Activated CD8-positive, alpha-beta memory T cell treated with anti-CD3 and anti-CD28 coated beads, Interleukin-2, amount 50 U/mL, for 1 hour (primary cell): Measurements from ENCODE around the gene POTEF.
"Not testable (repeated sequence)": the region's sequence is repeated elsewhere in the genome, so short reads cannot be mapped to it uniquely, and the experiment has no call there.

ENCODE experiments used
- DNase-seq: peaks from one replicate; pipeline ENCODE4 v3.0.0-alpha.2; 2020; ENCODE audit errors: extremely low read depth

POTEF gene

DNA sequence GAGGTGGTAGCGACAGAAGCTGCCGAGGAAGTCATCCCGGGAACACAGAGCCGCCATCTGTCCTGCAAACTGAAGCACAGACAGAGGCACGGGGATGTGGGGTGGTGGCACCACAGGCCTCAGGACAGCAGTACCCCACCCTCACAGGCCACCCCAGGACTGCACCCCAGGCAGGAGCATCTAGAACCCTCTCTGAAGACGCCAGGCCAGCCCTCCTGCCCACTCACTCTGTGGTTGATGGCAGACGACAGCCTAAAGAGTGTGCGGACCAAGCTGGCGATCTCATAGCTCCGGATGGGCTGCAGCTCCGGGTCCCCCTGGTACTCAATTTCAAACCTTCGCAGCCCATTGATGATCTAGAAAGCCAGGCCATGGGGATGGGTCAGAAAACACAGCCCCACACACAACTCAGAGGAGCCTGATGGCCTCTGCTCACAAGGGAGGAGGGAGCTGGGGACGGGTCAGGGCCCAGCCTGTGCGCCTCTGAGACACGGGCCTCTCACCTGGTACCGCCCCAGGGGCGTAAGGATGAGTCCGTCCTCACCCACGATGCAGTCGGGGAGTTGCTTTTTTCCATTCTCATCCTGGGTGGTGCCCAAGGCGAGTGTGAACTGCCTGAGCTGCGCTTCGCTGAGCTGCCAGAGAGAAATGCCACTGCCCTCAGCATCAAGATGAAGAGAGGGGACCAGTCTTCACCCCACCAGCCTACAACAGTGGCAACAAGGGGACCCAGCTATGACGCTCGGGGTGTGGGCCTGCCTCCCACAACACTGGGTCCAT lies 24.0 kb upstream of the POTEF start:
- DNase-seq = no peak

DNA sequence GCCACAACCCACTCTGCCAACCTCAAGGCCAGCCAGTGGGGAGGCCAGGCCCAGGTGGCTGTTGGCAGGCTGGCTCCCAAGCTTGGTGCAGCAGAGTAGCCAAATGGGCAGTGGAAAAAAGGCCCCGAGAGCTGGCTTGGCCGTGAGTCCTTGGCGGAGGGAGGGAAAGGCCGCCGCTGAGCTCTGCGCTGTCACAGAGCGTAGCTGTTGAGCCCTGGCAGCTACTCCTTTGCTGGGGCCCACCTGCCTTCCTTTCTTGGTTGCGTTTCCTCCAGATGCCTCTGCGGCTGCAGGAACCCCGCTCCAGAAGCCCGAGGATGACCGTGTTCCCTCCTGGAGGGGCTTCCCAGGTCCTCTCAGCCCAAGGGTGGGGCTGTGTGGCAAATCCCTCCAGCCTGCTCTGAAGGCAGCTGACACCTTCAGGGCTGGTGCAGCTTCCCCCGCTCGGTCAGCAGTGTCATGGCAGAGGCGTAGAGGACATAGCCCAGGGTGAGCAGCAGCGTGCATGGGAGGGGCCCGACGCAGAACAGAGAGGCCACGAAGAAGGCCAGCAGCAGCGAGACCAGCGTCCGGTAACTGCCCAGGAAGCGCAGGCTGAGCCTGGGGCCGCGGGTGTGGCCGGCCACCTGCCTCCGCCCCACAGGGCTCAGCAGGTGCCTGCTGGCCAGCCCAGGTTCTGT lies 23.3 kb upstream of the POTEF start:
- not testable (repeated sequence) for DNase-seq

DNA sequence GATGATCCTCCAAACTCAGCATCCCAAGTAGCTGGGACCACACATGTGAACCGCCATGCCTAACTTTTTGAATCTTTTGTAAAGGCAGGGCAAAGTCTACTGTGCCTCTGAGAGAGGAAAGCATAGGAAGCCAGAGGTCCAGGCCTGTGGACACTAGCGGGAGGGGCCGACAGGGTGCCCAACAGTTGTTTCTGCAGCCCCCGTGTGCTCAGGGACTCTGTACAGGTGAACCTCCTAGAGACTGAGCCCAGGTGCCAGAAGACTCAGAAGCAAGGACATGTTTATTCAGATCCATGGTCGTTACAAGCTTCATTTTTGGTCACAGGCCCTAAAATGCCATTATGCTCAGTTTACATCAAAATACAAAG lies 22.1 kb upstream of the POTEF start:
- not testable (repeated sequence) for DNase-seq

DNA sequence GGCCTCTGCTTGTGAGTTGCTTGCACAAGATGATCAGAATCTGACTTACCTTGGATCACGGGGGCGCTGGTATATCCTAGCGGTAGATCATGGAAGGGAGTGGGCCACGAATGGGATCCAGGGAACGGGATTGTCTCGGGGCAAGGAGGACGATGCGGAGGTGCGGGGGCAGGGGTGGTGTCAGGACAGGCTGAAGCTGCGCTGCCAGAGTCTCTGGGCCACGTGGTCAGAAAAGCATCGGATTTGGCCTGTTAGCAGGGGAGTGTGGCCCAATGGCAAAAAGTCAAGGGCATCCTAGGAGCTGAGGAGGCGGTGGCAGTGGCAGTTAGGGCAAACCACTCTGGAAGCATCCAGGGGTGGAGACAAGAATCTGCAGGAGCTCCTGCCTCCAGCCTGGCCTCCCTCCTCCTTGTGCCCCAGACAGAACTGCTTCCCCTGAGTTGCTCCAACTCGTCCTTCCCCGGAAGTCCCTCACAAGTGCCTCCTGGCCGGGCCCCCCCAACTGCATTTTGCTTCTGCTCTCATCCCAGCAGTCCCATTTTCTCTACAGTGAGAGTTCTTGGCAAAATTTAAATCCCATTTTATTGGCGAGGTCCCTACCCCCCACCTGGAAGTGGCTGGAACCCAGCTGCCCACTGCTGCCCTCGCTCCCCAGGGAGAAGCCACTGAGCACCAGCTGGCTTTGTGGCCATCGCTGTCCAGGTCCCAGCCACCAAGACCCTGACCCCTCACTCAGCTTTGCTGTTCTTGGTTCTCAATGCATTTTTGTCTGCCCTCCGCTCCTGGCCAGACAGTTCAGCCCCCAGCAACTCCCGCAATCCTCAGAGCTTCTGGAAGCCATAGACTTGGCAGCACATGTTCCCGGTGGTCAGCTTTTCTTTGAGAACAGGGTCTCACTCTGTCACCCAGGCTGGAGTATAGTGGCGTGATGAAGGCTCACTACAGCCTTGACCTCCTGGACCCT lies 21.4 kb upstream of the POTEF start:
- no peak for DNase-seq

DNA sequence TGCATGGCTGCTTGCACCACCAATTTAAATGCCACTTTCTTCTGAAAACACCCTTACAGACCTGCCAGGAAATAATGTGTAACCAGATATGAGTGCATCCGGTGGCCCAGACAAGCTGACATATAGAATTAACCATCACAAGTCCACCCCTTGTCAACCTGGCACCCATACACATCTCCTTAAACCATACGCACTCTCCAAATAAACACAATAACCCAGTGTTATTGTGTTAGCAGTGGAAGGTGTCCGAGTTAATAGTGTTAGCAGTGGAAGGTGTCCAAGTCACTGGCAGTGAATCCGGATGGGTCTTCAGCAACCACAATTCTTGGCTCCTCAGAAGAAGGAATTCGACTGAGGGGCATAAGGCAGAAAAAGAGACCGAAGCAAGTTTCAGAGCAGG lies 19.5 kb upstream of the POTEF start:
- not testable (repeated sequence) for DNase-seq

DNA sequence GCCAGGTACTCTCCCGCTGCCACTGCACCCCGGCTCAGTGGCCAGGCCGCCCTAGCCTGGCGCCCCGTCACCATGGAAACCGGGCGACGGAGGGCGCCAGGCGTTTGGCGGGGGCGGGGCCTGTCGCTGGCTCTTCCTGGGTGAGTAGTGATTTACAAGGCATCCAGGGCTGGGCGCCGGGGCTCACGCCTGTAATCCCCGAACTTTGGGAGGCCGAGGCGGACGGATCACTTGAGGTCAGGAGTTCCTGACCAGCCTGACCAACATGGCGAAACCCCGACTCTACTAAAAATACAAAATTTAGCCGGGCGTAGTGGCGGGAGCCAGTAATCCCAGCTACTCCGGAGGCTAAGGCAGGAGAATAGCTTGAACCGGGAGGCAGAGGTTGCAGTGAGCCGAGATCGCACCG lies 16.0 kb upstream of the POTEF start, which contains the start of gene CCDC74B:
CCDC74B (minus strand) TSS at position 107 of the 409 bp plus-strand sequence. CDS start 116 bp downstream, outside the sequence.
- not testable (repeated sequence) for DNase-seq

DNA sequence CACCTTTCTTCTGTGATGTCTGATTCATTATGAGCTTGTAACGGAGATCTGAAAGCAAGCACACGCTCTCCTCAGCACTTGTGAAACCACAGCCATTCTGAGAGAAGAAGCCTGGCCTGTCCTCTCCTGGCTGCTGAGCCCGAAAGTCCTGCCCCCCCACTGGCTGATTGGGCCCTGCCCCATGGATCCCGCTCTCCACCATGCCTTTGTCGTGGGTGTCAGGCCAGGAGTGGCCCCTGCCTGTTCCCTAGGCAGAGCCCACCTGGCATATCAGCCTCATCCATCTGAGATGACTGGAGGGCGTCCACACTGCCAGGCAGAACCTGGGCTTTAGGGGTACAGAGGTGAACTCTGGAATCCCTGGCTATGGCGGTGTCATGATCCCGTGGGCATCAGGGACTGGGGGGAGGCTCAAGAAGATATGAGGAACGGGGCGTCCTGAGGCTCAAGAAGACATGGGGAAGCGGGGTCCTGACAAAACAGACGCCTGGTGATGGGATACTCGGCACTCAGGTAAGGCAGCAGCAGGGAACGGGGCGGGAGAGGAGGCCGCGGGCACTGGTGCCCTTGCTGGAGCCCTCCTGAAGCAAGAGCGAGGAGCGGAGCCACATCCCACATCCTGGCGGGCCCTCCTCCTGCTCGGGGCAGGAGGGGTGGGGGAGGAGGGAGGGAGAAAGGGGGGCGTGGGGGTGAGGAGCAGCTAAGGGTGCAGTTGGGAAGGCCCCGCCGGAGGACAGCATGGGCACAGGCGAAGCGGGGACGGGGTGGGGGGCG lies 14.4 kb upstream of the POTEF start:
- DNase-seq = not testable (repeated sequence)

DNA sequence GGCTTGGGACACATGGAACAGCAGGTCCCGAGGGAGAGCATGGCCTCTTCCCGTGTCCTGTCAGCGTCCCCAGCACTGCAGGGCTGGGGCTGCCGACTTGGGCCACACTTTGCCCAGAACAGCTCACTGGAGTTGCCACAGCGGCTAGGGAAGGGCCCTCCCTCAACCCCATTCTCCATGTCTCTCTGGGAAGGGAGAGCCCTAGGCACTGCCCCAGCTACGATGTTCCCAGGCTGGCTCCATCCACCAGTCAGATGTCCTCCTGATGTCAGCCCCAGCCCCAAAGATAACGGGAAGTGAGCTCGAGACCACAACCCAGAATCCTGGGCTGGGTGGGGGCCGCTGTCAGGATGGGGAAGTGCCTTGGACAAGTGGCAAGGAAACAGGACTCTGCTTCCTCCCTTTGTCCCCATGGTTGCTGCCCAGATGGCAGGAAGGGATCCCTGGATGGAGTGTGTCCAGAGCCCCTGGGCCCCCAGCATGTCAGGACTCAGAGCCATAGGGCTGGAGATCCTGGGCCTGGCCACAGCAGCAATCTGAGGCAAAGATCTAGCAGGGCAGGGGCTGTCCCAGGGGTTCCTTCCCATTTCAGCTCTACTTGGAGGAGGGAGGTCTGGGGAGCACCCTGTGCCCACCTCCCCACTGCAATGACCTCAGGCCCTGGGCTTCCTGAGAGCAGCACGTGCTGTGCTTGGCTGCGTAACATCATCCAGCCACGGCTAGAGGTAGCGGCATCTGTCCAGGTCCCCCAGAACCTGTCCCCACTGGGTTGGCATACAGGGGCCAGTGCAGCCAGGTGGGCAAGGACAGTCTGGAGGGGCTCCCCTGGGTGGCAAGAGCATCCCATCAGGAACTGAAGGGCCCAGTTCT lies 13.6 kb upstream of the POTEF start:
- DNase-seq = not testable (repeated sequence)

DNA sequence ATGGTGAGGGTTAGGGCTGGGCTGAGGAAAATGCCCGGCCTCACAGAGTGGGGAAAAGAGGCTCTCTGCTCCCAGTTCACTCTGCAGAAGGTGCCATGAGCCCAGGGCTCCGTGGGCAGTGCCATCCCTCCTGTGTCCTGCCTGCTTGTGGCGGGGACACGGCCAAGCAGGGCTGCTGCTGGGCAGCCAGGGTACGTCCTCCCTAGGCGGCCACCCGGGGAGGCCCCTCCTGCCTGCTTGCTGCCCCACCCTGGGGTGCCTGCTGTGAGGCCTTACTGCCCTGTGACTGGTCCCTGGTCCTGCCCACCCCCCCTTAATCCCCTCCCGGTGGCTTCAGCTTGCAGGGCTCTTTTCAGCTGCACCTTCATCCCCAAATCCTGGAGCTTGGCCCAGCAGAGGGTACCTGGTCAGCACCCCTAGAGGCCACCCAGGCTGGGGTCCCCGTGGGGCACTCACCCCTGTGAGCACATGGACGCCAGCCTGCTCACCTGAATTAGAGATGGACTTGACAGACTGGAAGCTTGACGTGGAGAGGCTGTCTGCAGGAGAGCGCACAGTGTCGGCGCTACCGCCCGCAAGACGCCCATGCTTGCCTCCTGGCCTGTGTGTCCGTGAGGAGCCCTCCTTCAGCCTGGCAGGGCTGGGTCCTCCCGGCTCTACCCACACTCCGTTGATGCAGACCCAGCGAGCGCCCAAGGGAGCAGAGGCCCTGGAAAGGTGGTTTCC lies 12.8 kb upstream of the POTEF start:
- DNase-seq = not testable (repeated sequence)

DNA sequence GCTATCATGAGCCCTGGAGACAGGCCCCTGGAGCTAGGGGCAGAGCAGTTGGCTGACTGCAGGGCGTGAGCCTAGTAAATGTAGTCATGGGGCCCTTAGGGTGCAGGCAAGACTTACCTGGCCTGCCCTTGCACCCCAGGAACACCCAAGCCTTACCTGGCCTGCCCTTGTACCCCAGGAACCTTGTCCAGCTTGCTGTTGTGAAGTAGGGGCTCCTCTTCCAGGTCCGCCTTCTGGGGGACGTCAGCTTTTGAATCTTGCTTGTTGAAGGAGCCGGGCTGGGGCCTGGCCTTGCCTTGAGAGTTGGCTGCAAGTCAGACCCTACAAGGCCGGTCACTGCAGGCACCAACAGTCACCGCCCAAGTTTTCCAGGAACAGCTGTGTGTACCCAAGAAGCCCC lies 12.0 kb upstream of the POTEF start:
- not testable (repeated sequence) for DNase-seq

DNA sequence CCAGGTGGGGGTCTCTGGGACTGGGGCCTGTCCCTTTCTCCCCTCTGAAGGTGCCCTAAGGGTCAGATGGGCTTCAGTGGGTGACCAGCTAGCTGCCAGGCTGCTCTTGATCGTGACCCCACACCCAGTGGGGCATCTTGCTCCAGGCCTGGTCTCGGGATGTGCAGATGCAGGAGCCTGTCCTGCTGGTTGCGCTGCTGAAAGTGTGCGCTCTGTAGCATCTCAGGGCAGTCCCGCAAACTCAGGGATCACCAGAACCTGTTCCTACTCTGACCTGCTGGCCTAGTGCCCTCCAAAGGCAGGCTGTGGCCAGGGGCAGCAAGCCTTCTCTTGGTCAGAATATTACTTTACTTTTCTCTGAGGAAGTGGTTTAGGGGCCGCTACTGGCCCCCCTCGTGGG lies 11.5 kb upstream of the POTEF start:
- not testable (repeated sequence) for DNase-seq

DNA sequence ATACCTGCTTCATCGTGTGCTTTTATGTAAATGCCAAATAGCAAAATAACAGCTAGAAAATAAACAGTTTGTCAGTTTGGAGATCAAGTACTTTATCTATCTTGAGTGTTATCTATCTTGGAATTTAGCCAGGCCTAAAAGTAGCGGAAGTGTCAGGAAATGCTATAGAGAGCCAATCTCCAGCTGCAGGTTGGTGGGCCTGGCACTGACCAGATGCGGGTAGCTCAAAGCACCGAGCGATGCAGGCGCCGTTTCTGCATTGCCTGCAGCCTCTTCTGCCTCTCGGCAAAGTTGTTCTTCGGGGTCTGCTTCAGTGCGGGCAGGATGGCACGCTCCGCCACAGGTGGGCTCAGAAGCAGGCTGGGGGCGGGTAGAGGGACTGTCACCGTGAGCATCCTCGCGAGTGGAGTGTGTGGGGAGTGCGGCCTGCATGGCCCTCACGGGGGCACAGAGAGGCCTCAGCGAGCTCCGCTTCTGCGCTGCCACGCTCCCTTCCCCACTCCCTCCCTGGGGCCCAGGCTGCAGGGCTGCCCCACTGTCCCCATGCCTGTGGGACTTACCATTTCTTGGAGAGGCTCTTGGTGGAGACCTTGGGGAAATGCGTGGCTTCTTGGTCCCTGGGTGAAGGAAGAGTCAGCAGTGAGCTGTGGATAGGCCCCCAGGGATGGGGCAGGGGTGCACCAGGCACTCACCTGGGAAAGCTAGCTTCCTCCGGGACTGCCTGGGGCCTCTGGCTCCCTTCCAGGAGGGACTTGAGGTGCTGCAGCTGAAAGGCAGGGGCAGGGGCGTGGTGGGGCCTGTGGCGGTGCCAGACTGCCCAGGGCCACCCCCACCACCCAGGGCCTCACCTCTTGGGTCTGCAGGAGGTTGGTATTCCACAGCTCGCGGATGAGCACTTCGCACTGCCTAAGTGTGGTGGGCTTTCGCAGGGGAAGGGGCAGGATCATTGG lies 10.6 kb upstream of the POTEF start:
- not testable (repeated sequence) for DNase-seq

DNA sequence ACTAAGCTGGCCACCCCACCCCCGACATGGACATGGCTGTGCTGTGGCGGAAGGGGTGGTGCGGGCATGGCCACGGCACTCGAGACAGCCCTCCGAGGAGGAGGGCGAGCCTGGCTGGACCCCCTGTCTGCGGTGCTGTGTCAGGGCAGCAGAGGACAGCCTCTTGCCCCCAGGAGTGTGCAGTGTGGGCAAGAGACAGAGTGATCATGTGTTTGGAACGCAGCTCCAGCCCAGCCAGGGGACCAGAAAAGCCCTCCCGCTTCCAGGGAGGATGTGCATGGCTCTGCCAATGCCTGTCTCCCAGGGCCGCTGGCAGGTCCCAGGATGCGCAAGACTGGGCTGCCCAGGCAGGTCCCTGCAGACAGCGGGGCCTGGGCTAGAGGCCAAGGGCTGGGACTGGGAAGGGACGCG lies 9.8 kb upstream of the POTEF start:
- DNase-seq = not testable (repeated sequence)

DNA sequence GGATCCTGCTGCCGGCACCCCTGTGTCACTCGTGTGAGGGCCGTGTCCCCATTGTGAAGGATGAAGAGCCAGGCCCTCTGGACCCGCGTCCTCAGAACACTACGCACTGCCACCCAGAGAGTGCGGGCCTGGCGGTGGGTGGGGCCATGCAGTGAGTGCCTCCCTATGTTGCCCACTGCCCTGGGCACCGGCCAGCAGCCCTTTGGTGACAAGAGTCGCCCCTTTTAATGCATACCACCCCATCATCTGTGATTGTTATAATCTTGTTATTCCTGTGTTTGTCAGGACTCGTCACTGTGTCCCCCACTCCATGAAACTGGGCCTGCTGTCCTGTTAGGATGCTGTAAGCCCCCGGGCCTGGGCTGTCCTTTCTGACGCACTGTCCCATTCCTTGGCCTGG lies 9.3 kb upstream of the POTEF start:
- DNase-seq = not testable (repeated sequence)

DNA sequence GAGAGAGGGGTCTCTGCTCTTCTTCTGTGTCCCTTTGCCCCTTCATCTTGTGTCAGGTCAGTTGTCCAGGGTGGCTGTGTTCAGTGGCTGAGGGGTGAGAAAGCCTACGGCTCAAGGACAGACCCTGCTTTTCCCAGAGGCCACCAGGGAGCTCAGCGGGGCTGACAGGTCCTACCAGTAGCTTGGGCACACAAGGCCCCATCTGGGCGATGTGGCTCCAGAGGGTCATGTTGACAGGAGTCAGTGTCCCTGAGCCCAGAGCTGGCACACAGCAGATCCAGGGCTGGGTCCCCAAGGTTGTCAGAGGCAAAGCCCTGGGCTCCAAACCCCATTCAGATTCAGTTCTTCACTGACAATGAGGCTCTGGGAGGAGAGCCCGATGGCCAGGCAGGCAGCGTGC lies 8.1 kb upstream of the POTEF start:
- DNase-seq = not testable (repeated sequence)

DNA sequence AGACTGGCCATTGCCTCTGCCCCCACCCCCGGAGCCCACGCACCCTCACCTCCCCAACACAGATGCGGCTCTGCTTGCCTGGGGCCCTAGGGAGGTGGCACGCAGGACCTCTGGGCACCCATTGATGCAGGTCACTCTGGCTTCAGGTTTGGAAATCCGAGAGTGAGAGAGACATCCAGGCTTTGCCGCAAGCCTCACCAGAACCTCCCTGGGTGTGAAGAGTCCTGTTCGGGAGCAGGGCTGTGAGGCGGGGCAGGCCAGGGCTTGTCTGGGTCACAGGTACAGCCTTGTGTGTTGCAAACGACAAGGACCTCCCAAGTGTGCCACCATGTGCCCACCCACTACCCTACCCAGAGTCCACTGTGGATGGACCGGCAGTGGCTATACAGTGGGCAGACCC lies 7.5 kb upstream of the POTEF start:
- not testable (repeated sequence) for DNase-seq

DNA sequence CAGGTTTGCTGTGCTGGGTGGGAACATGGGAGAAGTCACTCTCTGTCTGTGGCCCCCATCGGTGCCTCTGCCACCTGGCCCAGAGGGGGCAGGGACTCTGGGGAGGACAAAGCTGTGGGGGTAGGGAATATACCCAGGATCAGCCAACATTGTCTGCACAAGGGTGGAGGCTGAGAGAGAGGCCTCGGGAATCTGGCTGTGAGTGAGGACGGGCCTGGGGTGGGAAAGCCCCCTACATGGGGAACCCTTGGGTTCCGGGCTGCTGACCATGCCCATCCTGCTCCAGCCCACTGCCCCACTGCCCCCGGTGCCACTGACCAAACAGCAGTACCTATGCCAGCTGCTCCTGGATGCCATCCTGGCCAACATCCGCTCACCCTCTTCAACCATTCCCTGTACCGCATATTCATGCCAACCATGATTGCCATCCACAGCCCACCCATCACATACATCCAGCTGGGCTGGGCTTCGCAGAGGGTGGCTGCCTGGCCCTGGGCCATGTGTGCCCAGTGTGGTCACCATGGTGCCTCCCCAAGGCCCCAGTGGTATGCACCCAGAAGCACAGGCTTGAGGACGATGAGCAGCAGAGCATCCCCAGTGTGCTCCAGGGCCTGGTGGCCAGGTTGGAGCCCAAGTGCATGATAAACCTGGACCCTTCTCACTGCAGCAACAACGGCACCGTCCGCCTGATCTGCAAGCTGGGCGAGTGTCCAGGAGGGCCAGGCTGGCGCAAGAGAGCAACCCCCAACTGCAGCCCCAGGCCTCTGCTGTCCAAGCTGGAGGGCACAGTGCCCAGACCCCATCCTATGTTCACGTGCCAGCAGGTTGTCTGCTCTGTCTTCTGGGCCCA lies 6.9 kb upstream of the POTEF start:
- DNase-seq = no peak
